Kidney epithelial cell (primary cell): ENCODE measurements around the gene TNP2. TPM values are rescaled to one million over a fixed set of nuclear protein-coding genes. Genes with fewer than 3 reads are reported as not detected.

Source experiments
- DNase-seq: peaks from one replicate; pipeline ENCODE4 v3.0.0-alpha.2; 2010; ENCODE audit warnings: low read depth
- H3K27me3 ChIP-seq: 2 replicates; pipeline ENCODE4 v1.6.0; 2011; ENCODE audit warnings: low read length; ENCODE audit not compliant: control insufficient read depth, insufficient read depth
- H3K36me3 ChIP-seq: 2 replicates; pipeline ENCODE4 v1.5.1; 2011; ENCODE audit warnings: low read length; ENCODE audit not compliant: control insufficient read depth, insufficient read depth
- H3K4me3 ChIP-seq: 2 replicates; pipeline ENCODE4 v1.5.1; 2011; ENCODE audit warnings: low read depth, mild to moderate bottlenecking, control low read depth, low read length
- CTCF ChIP-seq: IDR thresholded peaks from 2 replicates; pipeline ENCODE4 v1.5.1; 2011; ENCODE audit warnings: mild to moderate bottlenecking, moderate library complexity, low read length, control low read depth, inconsistent platforms; ENCODE audit not compliant: insufficient read depth, poor library complexity, severe bottlenecking
- total RNA-seq: library from RNA; depleted of rRNA; stranded (reverse); fragments of >200 nt; gene quantifications from 2 replicates; pipeline ENCODE4 v1.2.3, GENCODE V29; 2015

Gene TNP2
- total RNA-seq, 1 donor from 2014 or later = not detected

DNA sequence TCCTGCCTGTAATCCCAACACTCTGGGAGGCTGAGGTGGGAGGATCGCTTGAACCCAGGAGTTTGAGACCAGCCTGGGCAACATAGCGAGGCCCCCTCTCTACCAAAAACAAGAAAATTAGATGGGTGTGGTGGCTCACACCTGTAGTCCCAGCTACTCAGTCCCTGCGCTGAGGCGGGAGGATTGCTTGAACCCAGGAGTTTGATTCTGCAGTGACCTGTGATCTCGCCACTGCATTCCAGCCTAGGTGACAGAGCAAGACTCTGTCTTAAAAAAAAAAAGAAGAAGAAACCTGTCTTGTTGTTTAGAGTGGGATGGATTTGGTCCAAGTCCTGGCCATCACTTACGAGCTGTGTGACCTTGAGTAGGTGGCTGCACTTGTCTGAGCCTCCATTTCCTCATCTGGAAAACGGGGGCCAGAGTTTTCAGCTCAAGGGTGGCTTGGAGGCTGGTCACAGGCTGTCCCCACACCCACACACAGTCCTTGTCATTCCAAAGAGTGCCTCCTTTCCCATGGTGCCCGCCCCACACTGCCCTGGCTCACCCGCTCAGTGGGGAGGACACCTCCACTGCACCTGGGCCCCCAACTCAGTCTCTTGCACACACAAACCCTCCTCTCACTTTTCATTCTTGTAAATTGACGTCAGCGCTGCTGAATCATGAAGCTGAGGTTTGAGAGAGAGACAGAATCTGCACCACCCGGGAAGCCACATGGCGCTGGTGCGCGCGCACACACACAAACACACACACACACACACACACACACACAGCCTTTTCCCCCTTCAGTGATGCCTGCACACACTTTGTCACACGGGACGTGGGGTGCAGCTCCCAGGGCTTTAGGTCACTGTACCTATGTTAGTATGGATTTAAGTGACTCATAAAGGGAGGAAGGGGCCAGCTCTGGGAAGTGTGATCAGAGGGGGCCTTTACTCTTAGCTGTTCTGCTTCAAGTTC is 17.3 kb downstream of the TNP2 start:
- Histone ChIP-seq H3K4me3 (no peak overlapping the region), H3K27me3 (no peaks in the 10 kb centered on the region), H3K36me3 (peaks cover 1% of the 10 kb centered on the region)
- peak; percentile 49 for DNase-seq
- TF ChIP-seq CTCF = no peak

GRCh38 chr16:11250786-11251524 is 18.2 kb downstream of the TNP2 start:
- TF ChIP-seq CTCF = no peak
- no peak for DNase-seq
- Histone ChIP-seq H3K4me3 (no peak overlapping the region), H3K36me3 (peaks cover 1% of the 10 kb centered on the region), H3K27me3 (no peaks in the 10 kb centered on the region)

DNA sequence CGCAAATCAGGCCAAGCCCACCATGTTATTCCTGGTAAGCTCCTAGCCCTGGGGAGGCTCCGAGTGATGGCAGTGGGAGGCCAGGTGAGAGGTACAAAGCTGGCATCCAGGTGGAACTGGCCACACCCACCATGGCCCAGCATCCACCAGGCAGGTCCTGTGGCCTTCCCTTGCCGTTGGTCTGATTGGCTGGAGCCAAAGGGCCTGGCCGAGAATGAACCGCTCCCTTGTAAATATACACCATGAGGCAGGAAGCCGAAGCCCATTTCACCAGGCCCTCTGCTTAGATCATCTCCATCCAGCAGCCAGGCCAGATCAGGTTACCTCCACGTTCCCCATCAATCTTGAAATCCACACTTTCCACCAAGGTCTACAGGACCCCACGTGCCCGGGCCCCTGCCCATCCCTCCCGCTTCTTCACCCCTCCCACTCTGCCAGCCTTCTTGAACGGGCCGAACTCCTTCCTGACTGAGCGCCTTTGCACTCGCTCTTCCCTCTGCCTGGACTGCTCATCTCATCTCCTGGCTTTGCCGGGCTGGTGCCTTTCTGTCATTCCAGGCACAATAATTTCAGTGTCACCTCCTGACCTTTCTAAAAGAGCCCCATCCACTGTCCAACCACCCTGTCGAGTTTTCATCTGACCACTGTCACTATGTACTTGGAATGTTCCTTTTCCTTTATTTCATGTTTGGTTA is 18.9 kb downstream of the TNP2 start:
- no peak for TF ChIP-seq CTCF
- DNase-seq = no peak
- no peak overlapping the region for H3K4me3 ChIP-seq
- H3K27me3 ChIP-seq = no peaks in the 10 kb centered on the region
- H3K36me3 ChIP-seq = peaks cover 1% of the 10 kb centered on the region

DNA sequence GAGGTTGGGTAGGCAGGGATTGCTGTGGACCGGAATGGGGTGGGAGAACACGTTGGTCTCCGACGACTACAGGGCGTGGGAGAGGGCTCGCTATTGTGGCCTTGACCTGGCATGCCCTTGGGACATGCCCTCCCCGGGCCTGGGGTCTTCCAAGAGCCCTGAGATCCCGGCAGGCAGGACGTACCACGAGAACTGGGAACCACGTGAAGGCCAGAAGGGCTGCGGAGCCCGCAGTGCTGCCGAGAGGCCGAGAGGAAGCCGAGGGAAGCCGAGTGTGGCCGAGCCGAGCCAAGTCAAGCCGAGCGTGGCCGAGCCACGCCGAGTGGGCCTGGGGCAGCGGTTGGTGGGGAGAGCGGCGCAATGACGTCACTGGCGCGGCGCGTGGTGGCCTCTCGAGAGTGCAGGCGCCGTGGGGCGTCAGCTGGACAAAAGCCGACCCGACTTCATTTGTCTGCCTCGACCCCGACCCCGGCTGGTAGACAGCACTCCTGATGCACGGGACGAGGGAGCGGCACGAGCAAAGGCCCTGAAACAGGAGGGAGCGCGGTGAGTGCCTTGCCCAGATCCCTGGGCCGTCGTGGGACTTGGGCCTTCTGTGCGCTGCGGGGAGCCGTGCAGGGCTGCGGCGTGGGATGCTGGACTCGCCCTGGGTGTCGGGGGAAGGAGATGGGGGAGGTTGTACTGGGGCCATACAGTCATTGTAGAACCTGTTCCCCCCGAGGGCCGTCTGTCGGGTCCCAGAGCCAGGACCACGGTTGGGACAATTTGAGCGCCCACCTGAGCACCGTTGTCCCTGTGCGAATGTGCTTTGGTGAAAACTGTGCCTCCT is 19.7 kb downstream of the TNP2 start:
- Histone ChIP-seq H3K36me3 (peaks cover 1% of the 10 kb centered on the region), H3K4me3 (no peak overlapping the region), H3K27me3 (no peaks in the 10 kb centered on the region)
- no peak for DNase-seq
- TF ChIP-seq CTCF = no peak

DNA sequence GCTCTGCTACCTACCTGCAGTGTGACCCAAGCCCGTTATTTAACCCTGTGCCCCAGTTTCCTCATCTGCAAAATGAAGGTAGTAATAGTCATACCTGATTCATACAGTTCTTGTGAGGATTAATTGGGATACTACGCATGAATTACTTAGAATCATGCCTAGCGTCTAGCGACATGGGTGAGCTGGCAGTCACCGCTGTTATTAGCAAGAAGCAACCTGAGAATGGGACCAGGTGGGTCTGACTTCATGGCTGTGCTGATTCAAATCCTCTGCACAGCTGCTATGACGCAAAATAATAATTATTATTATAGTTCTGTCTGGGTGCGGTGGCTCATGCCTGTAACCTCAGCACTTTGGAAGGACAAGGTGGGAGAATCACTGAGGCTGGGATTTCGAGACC is 21.0 kb downstream of the TNP2 start:
- no peaks in the 10 kb centered on the region for H3K36me3 ChIP-seq
- no peak for TF ChIP-seq CTCF
- no peak for DNase-seq
- H3K27me3 ChIP-seq = no peaks in the 10 kb centered on the region
- H3K4me3 ChIP-seq = no peak overlapping the region
